GM12891 (cell line): ENCODE measurements around the gene ALK.

Experiments
- POLR2A ChIP-seq: IDR thresholded peaks from 2 replicates; pipeline ENCODE4 v1.6.1; 2011; ENCODE audit warnings: low read depth, low read length, control low read depth
- POLR2AphosphoS5 ChIP-seq: IDR thresholded peaks from 2 replicates; pipeline ENCODE4 v1.6.1; 2011; ENCODE audit warnings: low read depth, low read length, control low read depth
- TAF1 ChIP-seq: IDR thresholded peaks from 2 replicates; pipeline ENCODE4 v1.6.1; 2011; ENCODE audit warnings: low read depth, low read length, control low read depth

GRCh38 chr2:29425866-29426265, 495.5 kb downstream of the ALK start:
- TF ChIP-seq POLR2A (no peak), POLR2AphosphoS5 (no peak), TAF1 (no peak)
